GM12864 (cell line): ENCODE results near the gene CYP1A2.
A peak's percentile ranks its signal among the peaks of the same experiment; 100 is the strongest.
"Not testable (repeated sequence)": the region's sequence is repeated elsewhere in the genome, so short reads cannot be mapped to it uniquely, and the experiment has no call there.

Source experiments
- DNase-seq: peaks from one replicate; pipeline ENCODE4 v3.0.0-alpha.2; 2011; ENCODE audit warnings: low read depth
- H3K4me3 ChIP-seq: 2 replicates; pipeline ENCODE4 v1.5.1; 2011; ENCODE audit warnings: mild to moderate bottlenecking, low read depth, low read length, control low read depth
- TF ChIP-seq, protein P1 (sequence below): IDR thresholded peaks from 2 replicates; pipeline ENCODE4 v1.5.1; 2011; ENCODE audit warnings: low read depth, mild to moderate bottlenecking, moderate library complexity, low read length, control low read depth, inconsistent platforms; ENCODE audit errors: missing control alignments

CYP1A2 gene

GRCh38 chr15:74785194-74786032, 36.8 kb downstream of the CYP1A2 start:
- DNase-seq, result no peak
- TF ChIP-seq, protein P1, sequence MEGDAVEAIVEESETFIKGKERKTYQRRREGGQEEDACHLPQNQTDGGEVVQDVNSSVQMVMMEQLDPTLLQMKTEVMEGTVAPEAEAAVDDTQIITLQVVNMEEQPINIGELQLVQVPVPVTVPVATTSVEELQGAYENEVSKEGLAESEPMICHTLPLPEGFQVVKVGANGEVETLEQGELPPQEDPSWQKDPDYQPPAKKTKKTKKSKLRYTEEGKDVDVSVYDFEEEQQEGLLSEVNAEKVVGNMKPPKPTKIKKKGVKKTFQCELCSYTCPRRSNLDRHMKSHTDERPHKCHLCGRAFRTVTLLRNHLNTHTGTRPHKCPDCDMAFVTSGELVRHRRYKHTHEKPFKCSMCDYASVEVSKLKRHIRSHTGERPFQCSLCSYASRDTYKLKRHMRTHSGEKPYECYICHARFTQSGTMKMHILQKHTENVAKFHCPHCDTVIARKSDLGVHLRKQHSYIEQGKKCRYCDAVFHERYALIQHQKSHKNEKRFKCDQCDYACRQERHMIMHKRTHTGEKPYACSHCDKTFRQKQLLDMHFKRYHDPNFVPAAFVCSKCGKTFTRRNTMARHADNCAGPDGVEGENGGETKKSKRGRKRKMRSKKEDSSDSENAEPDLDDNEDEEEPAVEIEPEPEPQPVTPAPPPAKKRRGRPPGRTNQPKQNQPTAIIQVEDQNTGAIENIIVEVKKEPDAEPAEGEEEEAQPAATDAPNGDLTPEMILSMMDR, result no peak
- peak overlapping the region; percentile 95 for H3K4me3 ChIP-seq

GRCh38 chr15:74786081-74786480, 37.4 kb downstream of the CYP1A2 start:
- not testable (repeated sequence) for DNase-seq
- peak overlapping the region; percentile 95 for H3K4me3 ChIP-seq

- H3K4me3 ChIP-seq, result peak overlapping the region; percentile 95
- TF ChIP-seq, protein P1, result no peak
- DNase-seq, result no peak
Measured at GRCh38 chr15:74786551-74787165, 38.0 kb downstream of the CYP1A2 start.

GRCh38 chr15:74787251-74788041, 38.8 kb downstream of the CYP1A2 start:
- peak overlapping the region; percentile 95 for H3K4me3 ChIP-seq
- peak; percentile 96 for DNase-seq
- TF ChIP-seq, protein P1, result peak; percentile 89

DNA sequence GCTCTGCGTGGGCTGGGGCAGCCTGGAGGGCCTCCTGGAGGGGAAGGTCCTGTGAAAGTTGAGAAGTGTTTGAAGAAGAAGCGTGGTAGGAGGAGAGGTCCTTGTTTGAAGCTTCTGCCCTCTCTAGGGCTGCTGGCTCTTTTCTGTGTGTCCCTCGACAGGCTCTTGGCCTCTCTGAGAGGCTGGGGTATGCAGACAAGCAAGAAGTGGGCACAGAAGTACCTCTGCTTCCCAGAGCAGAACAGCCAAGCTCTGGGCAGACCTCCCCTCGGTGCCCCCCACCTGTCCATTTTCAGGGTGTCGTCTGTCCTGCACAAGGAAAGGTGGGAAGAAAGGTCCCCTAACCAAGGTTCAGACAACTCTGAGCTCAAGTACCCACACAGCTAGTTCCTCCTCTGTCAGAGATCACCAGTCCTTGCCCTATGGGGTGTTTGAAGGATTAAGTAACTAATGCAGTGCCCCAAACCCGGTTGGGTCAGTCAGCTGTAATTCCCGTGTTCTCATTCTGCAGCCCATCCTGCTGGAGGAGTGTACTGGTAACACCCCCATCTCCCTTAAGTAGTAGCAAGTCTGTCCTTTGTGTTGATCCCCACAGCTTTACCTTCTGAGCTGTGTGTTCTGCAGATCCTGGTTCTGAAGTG, 39.5 kb downstream of the CYP1A2 start:
- peak overlapping the region; percentile 62 for H3K4me3 ChIP-seq
- DNase-seq, result no peak
- TF ChIP-seq, protein P1, result no peak

DNA sequence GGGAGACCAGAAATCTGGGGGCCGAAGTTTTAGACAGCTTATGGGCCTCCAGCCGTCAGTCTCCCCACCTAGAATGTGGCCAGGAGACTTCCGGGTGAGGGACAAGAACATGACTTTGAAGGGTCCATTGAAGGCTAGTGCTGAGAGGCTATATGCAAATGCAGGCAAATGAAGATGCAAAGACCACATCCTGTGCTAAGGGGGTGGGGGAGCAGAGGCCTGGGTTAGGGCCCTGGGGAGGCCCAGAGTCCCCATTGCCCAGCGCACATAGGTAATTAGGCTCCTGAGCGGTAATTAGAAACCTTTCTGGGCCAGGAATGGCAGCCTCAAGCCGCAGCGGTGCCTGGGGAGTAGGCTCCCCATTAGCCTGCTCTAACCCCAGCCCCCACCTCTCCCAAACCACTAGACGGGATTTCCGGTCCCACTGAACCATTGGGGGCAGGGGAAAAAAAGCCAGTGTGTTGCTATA, 40.1 kb downstream of the CYP1A2 start:
- TF ChIP-seq, protein P1, result no peak
- DNase-seq, result peak; percentile 92
- peak overlapping the region; percentile 62 for H3K4me3 ChIP-seq
